HG03558 (cell line): ENCODE measurements around the gene SMARCAL1.

Experiments used
- ATAC-seq: cut with Tn5 transposase; IDR thresholded peaks from one replicate; pipeline ENCODE4 v1.9.1; 2021; ENCODE audit warnings: moderate number of reproducible peaks; ENCODE audit not compliant: unreplicated experiment; ENCODE audit errors: extremely low read depth

SMARCAL1 gene

DNA sequence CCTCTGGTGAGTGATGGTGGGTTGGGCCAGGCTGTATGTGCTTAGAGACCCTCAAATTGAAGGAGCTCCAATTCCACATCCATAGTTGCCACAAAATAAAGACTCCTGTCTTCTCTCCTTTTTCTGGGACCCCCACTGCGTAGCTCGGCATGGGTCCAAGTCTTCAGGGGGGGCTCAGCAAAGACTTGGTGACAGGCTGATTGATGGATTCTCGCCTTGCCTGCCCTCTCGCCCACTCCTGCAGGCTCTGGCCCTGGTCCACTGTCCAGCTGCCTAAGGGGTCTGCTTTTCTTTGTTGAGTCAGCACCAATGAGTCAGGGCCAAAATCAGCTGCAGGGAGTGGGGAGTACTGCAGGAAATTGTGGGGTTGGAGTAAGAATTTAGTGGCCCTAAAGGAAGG, 107.8 kb downstream of the SMARCAL1 start:
- no peak for ATAC-seq

- no peak for ATAC-seq
Measured at GRCh38 chr2:216522892-216523502, 110.7 kb downstream of the SMARCAL1 start.

DNA sequence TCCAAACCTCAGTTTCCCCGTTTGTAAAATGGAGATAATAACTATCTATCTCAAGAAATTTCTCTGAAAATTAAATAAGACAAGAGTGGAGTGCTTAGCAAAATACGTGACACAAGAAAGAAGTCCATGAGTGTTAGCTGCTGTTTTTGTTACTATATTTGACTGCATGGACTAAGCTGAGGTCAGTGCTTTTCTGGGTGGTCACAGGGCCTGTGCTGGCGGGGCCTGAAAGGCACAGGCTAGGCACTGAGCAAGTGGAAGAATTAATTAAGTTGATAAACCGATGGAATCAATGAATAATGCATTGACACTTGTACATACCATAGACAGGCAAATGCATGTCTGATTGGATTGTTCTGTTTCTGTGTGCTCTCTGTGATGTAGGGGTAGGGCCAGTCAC, 113.7 kb downstream of the SMARCAL1 start:
- no peak for ATAC-seq

DNA sequence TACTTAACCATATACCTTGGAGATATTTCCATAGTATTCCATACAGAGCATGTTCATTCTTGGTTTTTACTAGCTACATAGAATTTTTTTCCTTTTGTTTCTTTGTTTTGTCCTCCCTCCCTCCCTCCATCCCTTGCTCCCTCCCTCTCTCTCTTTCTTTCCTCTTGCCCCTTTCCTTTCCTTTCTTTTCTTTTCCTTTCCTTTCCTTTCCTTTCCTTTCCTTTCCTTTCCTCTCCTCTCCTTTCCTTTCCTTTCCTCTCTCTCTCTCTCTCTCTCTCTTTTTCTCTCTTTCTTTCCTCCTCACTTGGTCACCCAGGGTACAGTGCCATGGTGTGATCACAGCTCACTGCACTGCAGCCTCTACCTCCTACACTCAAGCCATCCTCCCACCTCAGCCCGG, 114.7 kb downstream of the SMARCAL1 start:
- ATAC-seq = no peak

DNA sequence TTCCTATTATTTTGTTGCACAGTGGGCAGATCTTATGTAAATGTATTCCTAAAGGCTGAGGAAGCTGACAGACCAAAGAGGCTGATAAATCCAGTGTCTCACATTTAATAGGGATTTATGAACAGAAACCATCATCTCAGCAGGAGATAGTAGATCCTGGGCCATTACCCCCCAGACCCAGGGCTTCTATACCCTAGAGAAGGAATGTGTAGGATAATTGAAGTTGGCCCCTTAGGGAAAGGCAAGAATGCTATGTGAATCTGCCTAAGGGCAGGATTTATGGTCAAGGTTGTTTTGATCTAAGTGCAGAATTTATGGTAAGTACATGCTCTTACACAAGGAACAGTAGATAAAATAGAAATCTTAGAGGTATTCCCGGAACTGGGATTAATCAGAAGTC, 115.3 kb downstream of the SMARCAL1 start:
- ATAC-seq = no peak

DNA sequence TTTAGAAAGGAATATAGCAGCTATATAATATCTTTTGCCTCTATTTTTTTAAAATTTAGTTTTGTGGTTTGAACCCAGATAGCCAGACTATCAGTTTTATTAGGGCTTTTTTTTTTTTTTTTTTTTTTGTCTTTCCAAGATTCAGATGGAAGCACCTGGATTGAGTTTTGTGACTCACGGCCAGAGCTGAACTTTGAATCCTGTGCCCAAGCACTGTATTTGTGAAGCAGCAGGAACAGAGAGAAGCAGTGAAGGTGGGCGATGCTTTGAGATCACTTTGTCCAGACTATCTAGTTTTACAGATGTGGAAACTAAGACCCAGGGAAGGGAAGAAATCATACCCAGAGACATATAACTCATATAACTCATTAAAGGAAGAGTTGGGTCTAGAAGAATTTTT, 120.3 kb downstream of the SMARCAL1 start:
- no peak for ATAC-seq
